GM19468 (cell line): Measurements from ENCODE around the gene ATP6V0D1.

Source experiments
- ATAC-seq: cut with Tn5 transposase; IDR thresholded peaks from one replicate; pipeline ENCODE4 v1.9.1; 2021; ENCODE audit warnings: mild to moderate bottlenecking, moderate library complexity, moderate number of reproducible peaks; ENCODE audit not compliant: unreplicated experiment; ENCODE audit errors: extremely low read depth

ATP6V0D1 gene

DNA sequence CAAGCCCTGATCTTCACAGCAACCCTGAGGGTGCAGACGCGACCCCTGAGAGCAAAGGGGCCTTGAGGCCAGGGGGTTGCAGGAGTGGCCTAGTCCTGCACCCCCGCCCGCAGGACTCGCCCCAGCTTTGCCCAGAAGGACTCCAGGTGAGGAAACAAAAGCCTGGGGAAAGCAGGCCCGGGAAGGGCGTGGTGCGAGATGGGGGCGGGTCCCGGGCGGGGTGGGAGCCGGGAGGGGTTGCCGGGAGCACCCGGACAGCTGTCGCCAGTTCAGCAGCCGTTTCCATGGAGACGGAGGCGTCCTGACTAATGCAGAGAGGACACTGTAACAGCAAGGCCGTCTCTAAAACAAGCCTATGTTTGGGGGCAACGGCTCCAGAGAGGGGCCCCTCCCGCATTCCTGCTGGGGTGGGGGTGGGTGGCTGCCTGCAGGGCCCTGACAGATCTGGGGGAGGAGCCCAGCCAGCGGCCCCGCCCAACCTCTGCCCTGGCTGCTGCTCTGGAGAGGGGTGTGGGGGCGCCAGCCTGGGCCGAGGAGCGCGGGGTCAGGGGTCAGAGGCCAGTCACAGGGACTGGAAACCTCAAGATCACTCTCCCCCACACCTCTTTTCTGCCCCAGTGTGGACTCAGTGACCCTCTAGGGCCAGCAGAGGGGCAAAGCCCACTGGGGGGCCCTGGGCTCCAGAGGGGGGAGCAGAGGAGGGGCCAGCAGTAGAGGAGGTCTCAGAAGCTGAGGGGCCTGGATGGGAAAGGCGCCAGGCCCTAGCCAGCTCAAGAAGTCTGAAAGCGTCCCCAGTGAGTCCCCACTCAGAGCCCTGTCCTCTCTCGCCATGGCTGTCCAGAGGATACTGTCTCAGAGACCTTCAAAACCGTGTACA is 84.6 kb downstream of the ATP6V0D1 start:
- no peak for ATAC-seq

DNA sequence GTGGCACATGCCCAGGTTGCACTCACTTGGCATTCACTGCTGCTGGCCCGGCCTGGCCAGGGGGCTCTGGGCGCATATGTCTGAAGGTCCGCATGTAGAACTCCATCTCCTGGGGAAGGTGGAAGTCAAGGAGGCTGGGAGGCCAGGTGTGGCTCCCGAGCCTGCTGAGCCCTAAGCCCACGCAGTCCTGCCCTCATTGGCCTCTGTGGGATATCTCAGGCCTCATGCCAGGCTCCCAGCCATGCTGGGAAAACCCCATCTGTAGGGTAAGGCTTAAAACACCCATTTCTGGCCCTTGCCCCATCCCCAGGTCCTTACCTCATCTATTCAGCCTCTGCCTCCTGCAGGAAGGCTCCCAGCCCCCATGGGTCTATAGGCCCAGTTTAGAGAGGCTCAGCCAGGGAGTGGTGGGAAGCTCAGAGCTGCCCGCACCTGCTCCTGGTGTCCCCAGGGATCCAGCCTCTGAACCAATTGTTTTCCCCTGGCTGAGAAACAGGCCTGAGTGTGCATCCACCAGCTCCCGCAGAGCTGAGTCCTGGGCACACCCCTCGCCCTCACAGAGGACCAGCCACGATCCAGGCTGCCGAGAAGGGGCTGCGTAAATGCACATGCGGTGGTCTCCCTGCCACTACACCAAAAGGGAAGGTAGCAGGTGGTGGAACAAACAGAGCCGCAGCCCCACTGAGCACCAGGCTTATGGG is 85.3 kb downstream of the ATP6V0D1 start:
- ATAC-seq = no peak

DNA sequence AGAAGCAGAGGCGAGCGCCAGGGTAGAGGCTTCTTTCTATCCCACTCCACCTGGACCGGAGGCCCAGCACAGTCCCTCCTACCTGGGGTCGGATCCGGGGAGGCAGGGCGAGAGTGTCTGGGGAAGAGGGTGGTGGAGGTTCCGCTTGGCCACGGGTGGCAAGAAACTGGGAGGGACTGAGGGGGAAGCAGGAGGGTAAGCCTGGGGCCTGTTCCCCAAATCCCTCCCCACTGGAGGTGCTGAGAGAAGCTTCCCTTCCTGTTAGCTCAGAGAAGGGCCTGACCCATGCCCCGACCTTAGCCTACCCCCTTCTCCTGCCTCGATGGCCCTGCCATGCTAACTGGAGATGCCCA is 85.9 kb downstream of the ATP6V0D1 start:
- no peak for ATAC-seq

DNA sequence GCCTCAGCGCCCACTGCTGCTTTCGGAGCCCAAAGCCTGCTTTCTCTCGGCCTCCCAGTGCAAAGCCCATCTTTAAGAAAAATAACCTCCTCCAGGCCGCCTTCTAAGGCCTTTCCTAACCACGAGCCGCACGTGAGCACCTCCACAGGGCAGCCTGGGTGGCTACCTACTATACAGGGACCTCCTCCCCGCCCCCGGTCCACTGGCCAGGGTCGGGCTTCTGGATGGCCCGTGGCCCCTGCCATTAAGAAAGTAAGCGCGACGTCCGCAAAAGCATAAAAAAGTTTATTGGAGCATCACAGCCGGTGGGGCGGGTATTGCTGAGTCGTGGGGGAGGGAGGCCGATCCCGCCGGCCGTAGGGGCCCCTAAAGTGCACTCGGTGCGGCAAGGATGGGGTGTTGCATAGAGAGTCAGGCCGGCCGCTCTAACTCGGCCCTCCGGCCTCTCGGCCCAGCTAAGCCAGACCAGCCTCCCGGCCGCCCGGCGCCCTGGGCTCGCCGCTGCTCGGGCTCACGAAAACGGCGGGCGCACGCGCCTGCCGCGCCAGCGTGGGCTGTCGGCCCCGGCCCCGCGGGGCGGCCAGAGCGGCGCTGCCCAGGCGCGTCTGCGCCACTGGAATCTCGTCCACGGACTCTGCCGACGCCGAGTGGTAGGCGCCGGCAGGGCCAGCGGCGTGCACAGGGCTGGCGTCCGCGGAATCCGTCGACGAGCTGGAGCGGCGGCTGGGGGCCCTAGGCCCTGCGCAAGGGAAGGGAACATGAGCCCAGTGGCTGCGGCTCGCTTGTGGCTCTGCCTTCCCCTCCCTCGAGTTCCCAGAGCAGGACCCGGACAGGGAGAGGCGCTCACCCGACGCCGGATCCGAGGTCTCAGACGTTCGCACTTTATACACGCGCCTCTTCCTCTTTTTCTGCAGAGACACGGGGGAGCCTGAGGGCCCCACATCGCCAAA is 86.5 kb downstream of the ATP6V0D1 start:
- ATAC-seq = no peak

DNA sequence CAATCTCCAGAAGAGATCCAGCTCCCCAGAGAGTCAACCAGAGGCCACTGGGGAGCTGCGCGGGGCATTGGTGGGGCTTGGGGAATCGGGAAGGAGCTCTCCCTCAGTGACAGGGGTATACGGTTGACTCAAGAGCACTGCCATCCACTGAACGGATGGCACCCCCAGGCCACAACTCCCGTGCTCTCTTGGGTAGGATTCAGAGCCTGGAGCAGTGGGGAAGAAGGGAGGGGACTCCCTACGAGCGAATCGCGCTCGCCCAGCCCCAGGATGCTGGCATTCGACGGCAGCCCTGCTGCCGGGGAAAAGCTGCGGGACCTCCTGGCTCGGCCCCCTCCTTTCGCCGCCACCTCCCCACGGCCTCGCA is 87.2 kb downstream of the ATP6V0D1 start:
- no peak for ATAC-seq

DNA sequence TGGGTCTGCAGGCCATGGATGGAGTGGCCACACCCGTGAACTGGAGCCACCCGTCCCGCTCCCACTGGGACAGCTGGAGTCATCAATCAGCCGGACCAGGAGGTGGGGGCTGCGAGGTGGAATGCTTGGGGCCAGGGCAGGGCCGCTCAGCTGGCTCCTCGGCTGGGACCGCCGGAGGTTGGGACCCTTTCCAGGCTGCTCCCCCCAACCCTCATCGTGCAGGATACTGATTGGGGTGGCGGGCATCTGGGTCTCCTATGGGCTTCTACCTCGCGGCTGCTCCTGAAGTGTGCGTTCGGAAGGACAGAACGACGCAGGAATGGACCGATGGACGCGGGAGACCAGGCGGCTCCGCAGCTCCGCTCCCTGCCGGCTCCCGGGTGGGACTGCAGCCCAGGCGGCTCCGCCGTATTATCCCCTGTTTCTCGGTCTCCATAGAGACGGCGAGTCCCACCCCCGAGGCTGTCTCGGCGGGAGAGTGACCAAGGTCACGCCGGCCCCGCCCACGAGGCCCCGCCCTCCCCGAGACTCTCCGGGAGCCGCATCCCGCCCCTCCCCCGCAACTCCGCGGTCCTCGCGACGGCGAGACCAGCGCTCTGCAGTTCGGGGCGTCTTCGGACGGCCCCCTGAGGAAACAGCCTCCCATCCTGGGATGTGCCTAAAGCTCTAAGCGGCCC is 87.7 kb downstream of the ATP6V0D1 start, which contains the start of gene TPPP3:
Gene TPPP3 (minus strand): TSS at position 388 of the 677 bp plus-strand sequence. CDS start 2,387 bp downstream, outside the sequence.
- no peak for ATAC-seq

DNA sequence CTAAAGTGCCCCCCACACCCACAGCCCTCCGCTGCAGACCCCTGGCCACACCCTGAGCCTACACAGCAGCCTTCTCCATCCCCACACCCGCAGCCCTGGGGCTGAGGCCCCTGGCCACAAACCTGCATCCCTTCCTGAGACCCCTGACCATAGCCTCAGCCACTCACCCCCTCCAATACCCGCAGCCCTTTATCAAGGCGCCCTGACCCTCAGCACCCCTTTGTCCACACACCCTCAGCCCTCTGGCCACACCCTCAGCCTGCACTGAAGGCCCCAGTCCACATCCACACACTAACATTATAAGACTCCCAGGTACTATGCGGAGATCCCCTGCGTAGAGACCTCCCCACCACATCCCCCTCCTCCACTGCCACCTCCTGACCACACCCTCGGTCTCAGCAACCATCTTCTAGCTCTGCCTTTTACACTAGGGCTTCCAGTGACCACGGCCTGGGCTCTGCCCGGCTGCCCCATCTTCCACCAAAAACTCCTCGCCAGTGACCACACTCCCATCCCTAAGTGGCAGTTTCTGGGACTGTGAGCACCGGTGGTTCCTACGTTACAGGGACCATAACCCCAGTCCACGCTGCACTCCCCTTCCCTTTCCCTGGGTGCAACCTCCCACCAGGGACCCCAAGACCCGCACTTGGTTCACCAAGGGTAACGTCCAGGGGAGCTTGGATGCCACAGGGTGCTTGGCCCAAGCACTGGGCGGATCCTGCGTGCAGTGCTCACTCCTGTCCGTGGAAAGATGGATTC is 88.5 kb downstream of the ATP6V0D1 start:
- ATAC-seq = no peak

DNA sequence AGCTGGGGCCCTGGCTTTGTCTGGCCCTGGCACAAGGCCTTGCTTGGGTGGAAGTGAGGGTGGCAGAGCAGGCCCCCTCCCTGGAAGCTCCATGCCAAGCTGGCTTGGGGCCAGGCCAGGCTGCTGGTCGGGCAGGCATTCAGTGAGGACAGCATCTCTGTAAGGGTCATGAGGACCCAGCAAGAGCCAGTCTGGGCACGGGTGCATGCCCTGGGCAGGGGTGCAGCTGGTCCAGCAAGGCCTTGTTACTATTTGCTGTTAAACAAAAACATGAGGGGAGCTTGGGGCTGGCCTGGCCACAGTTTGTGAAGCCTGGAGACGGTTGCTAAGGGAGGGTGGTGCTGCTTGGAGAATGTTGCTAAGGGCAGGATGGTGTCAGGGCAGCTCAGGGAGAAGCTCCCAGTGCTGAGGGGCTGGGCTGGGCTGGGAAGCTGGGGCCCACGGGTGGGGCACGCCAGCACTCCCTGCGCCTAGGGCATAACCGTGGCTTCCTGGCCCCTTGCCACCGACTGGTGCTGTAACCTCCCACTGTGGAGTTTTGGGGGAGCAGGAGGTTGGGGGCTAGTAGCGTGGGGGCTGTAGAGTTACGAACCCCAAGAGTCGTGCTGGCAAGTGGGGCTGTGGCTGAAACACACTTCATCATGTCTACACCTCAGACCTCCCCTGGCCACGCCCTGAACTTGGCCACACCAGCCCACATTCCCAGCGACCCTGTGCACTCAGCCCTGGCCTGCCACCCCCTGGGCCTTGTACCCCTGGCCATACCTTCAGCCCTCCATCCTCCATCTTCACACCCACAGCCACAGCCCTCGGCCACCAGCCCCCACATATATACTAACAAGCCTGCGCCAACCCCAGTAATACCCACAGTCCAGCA is 89.3 kb downstream of the ATP6V0D1 start:
- no peak for ATAC-seq

DNA sequence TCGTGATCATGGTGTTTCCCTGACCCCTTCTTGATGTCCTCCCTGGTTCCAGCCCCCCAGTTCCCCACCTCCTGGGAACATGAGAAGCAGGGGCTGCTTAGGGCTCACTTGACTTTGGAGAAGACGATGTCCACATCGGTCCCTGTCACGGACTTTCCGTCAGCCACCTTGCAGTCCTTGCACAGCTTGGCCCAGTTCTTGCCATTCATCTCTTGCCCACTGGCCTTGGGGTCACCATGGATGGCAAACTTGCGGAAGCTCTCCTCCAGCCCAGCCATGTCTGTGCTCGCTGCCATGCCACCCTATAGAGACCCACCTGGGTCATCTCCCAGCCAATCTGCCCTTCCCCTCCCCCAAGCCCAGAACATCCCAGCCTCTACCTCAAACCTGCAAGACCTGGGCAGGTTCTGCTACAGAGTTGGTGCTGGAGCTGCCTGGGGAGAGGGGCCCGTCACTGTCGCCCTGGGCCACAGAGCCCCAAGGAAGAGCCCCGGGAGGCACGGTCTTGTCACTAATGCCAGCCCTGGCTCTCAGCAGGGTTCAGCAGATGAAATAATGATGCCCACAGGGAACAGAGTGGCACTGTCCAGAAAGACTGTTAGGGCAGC is 90.0 kb downstream of the ATP6V0D1 start:
- ATAC-seq = no peak

DNA sequence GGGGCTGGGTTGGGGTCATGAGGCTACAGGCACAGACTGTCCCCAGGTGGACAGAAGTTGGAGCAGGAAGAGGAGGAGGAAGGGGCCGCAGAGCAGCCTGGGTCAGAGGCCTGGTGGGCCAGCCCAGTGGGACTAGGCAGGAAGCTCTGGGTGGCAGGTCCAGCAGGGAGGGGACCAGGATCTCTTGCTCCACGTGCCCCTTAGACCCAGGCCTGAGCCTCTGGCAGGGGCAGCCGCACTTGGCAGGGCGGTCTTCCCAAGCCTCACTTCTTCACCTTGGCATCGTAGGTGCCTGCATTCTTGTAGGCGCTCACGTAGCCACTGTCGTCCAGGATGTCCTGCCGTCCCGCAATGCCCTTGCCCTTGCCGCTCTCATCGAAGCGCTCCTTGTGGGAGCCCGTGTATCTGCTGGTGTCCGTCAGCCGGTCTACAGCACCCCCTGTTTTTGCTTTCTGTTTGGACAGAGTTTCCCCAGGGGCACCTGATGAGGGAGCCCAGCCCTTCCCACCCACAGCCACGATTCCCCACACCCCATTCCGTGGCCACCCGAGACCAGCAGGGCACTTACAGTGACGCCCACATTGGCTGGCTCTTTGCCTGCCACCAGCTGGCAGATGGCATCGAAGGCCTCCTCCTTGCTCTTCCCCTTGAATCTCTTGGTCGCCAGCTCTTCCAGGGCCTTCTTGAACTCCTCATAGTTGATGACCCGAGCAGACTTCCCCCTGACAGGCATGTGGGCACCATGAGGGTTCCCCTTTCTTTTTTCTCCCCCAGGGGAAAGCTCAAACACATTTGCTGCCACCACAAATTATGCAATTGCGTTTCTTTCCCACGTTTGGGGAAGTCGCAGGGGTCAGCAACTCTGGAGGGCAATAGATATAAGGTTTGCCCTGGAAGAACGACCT is 90.8 kb downstream of the ATP6V0D1 start:
- no peak for ATAC-seq

DNA sequence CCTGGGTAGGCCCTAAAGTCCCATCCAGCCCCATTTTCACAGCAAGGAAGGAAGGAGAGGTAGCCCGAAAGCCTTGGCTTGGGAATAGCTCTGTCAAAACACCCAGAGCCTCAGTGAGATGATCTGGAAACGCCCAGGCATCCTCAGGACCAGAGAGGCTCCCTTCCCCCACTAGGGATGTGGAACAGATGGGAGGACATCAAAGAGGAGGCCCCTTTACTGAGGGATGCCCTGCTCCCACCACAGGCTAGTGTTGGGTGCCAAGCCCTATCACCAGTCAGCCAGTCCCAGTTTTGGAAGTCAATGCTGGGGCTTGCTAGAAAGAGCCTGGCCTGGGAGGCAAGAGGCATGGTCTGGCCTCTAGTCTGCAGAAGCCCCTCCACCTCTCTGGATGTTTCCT is 92.4 kb downstream of the ATP6V0D1 start:
- ATAC-seq = no peak

DNA sequence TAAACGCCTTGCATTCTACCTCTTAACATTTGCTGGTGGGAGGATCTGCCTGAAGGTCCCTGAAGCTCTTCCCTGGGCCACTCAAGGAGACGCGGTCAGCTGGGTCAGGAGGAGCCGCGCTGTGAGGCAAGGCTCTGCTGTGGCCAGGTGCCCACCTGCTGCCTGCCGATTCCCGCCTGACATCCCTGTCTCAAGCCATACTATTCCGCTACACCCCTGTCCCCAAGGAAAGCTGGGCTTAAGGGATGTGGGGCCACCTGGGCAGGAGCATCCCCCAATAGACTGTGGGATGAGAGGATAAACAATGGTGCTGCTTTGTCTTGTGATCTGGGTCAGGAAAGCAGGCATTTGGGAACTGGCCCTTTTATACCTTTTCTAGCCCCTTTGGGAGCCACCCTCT is 92.8 kb downstream of the ATP6V0D1 start:
- no peak for ATAC-seq
